GM19351 (cell line): ENCODE results near the gene SPDYE2B.
"Not testable (repeated sequence)": the region's sequence is repeated elsewhere in the genome, so short reads cannot be mapped to it uniquely, and the experiment has no call there.

Source experiments
- ATAC-seq: cut with Tn5 transposase; IDR thresholded peaks from one replicate; pipeline ENCODE4 v1.9.1; 2021; ENCODE audit warnings: mild to moderate bottlenecking, moderate library complexity; ENCODE audit not compliant: unreplicated experiment

SPDYE2B gene

DNA sequence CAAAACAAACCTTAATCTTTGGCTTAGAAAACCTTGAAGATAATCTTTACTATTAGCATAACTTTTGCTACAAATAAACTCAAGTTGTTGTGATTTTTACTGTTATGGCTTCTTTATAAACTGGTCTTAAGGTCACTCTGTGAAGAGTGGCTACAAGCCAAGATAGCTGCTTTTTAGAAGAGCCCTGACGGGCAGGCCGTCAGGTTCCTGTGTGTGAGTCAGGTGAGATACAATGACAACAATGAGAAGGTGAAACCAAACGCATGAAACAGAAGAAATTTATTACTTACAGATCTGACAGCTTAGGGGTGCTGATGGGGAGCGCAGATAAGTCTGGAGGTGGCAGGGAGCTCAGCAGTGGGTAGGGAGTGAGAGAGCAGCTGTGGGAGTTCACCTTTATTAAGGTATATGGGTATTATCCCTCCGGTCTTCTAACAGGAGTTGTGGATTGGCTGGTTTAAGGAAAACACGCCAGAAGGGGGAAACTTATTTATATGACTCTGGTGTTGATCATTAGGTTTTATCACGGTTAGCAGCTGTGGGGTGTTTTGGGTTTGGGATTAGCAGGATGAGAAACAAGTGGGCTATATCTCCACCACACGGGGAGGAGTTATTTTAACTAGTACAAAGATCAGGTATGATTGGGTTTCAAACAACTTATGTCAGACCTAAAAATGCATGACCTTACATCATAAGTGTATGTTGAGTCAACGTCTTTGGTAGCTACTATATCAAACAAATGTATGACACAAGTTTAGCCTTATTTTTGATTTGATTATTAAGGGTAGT, 49.0 kb downstream of the SPDYE2B start:
- ATAC-seq, result not testable (repeated sequence)
